ENCODE data around the gene PROSER2. TPM values are rescaled to one million over a fixed set of nuclear protein-coding genes. Genes with fewer than 3 reads are reported as not detected.

PROSER2 gene
- total RNA-seq, 1 experiment from 2014 or later, result 10.6 TPM

- DNase-seq, result no peak
- Histone ChIP-seq H3K79me2 (ENCODE audit: insufficient read depth, low read length) (no peaks in the 10 kb centered on the region), H3K27me3 (ENCODE audit: insufficient read depth, low read length) (no peaks in the 10 kb centered on the region), H3K27ac (ENCODE audit: insufficient read length, low read depth, low read length) (no peak overlapping the region), H3K56ac (ENCODE audit: insufficient read length, low read depth, low read length) (no peak overlapping the region), H2AK5ac (ENCODE audit: insufficient read length, low read length) (no peak overlapping the region), H4K20me1 (ENCODE audit: control insufficient read depth, insufficient read depth, insufficient read length) (no peaks in the 10 kb centered on the region), H3K9me3 (ENCODE audit: control insufficient read depth, low read depth, low read length) (no peaks in the 10 kb centered on the region), H3K9ac (ENCODE audit: extremely low read depth, insufficient read length, low read length) (no peak overlapping the region), H3K23me2 (ENCODE audit: insufficient read length, low read depth, low read length, poor library complexity, severe bottlenecking) (no peaks in the 10 kb centered on the region), H4K91ac (ENCODE audit: insufficient read length, low read depth, low read length) (no peak overlapping the region), H3K23ac (ENCODE audit: insufficient read length, low read depth, low read length) (no peak overlapping the region), H2BK12ac (ENCODE audit: insufficient read length, low read depth, low read length) (no peak overlapping the region), H3K4me1 (ENCODE audit: insufficient read depth, low read length) (no peaks in the 10 kb centered on the region), H2AFZ (ENCODE audit: low read length) (no peak overlapping the region), H3K18ac (ENCODE audit: insufficient read length, low read depth, low read length) (no peak overlapping the region), H3T11ph (ENCODE audit: low read length) (no peak overlapping the region), H4K5ac (ENCODE audit: insufficient read length, low read depth, low read length) (no peak overlapping the region), H4K8ac (replicated peaks; ENCODE audit: insufficient read length, low read depth, low read length) (no peak overlapping the region), H2BK15ac (ENCODE audit: low read depth, low read length) (no peak overlapping the region), H3K79me1 (ENCODE audit: insufficient read depth, low read depth, low read length, poor library complexity, severe bottlenecking) (no peaks in the 10 kb centered on the region), H3K14ac (ENCODE audit: insufficient read depth, low read length) (no peak overlapping the region), H3K4ac (ENCODE audit: low read depth, low read length) (no peak overlapping the region), H3K4me2 (ENCODE audit: insufficient read depth, insufficient read length, low read length) (no peak overlapping the region), H2BK20ac (ENCODE audit: low read depth, low read length, poor library complexity, severe bottlenecking) (no peak overlapping the region), H2BK5ac (ENCODE audit: insufficient read length, low read length) (no peak overlapping the region), H2BK120ac (ENCODE audit: low read depth, low read length, poor library complexity, severe bottlenecking) (no peak overlapping the region)
- H3K36me3 Mint-ChIP-seq (ENCODE audit: insufficient read depth in 1 of 3, low read depth in 3 of 3), result no peaks in the 10 kb centered on the region
- no peaks in the 10 kb centered on the region for H3K9me3 Mint-ChIP-seq
- H3K27me3 Mint-ChIP-seq (ENCODE audit: low read depth), result peaks cover 2% of the 10 kb centered on the region
- TF ChIP-seq CTCF (conservative IDR thresholded peaks at IDR 0.05), result no peak
- no peak overlapping the region for H3K4me3 Mint-ChIP-seq
- H3K4me1 Mint-ChIP-seq, result peaks cover 6 to 7% of the 10 kb centered on the region in 2 experiments; a peak in 2 of 4 replicates
- no CpG with 5 or more reads among the region's 9 CpGs for WGBS (ENCODE audit: extremely low coverage, insufficient read length, low lambda C conversion rate)
- H3K27ac Mint-ChIP-seq, result peak overlapping the region in 1 of 3 experiments; percentile 65; a peak in 1 of 7 replicates
Measured at GRCh38 chr10:11787374-11787773, 35.8 kb upstream of the PROSER2 start.
